Thyroid gland (tissue), 4 donors: ENCODE results near the gene LIN7A. TPM values are rescaled to one million over a fixed set of nuclear protein-coding genes. Genes with fewer than 3 reads are reported as not detected.
A peak's percentile ranks its signal among the peaks of the same experiment; 100 is the strongest.

ENCODE experiments used
- DNase-seq, 2 donors: peaks; one replicate each; pipeline ENCODE4 v3.0.0-alpha.2; 2019
- H3K27ac ChIP-seq, 3 donors: fragments of 200-600 bp; sonication (generic); 1 replicate in 2 of 3; 2 replicates in 1 of 3; pipeline ENCODE4 v1.5.1; 2016 to 2019; ENCODE audit warnings: mild to moderate bottlenecking in 1 of 3, moderate library complexity in 1 of 3
- H3K27me3 ChIP-seq: fragments of 200-600 bp; sonication (generic); one replicate; pipeline ENCODE4 v1.5.1; 2019
- H3K36me3 ChIP-seq, 2 donors: fragments of 200-600 bp; sonication (generic); one replicate each; pipeline ENCODE4 v1.5.1; 2016 to 2019
- H3K4me1 ChIP-seq, 2 donors: fragments of 200-600 bp; sonication (generic); one replicate each; pipeline ENCODE4 v1.5.1; 2017 to 2019
- H3K4me3 ChIP-seq, 3 donors: fragments of 200-600 bp; sonication (generic); replicated peaks in 1 of 3; 1 replicate in 2 of 3; 2 replicates in 1 of 3; pipeline ENCODE4 v1.5.1; 2016; ENCODE audit warnings: mild to moderate bottlenecking in 1 of 3
- H3K9me3 ChIP-seq: fragments of 200-600 bp; sonication (generic); one replicate; pipeline ENCODE4 v1.5.1; 2017
- CTCF ChIP-seq, 6 experiments: fragments of 200-600 bp in 3 of 6; fragments of 450-650 bp in 3 of 6; sonication (generic) in 3 of 6; IDR thresholded peaks; one replicate each; pipeline ENCODE4 v1.5.1; 2016 to 2019; ENCODE audit warnings: antibody characterized with exemption in 6 of 6, mild to moderate bottlenecking in 2 of 6, inconsistent platforms in 1 of 6, moderate library complexity in 1 of 6
- POLR2A ChIP-seq, 2 donors: fragments of 450-650 bp; IDR thresholded peaks; one replicate each; pipeline ENCODE4 v1.6.1; 2017; ENCODE audit warnings: antibody characterized with exemption in 2 of 2, mild to moderate bottlenecking in 2 of 2, moderate library complexity in 1 of 2
- WGBS, 2 donors: methylation state at CpG; one replicate each; pipeline ENCODE4 v1.1.5; 2017; 5-methylcytosine and 5-hydroxymethylcytosine counted together
- intact Hi-C: fragments of 100-400 bp; cut with DNase I; formaldehyde crosslinking; loops from one replicate; pipeline ENCODE4 v1.15.1; 2023
- total RNA-seq, 4 donors: library from RNA; depleted of rRNA; stranded (reverse); fragments of >200 nt; gene quantifications; one replicate each; pipeline ENCODE4 v1.2.3, GENCODE V29; 2016

Gene LIN7A
- total RNA-seq, 4 donors from 2014 or later = 7.9 to 21.4 (median 18.4) TPM

GRCh38 chr12:80834724-80835123, 103.0 kb downstream of the LIN7A start:
- Histone ChIP-seq H3K4me1 (peaks cover 26 to 27% of the 10 kb centered on the region in 2 donors), H3K27me3 (no peaks in the 10 kb centered on the region), H3K4me3 (no peak overlapping the region), H3K36me3 (no peaks in the 10 kb centered on the region), H3K9me3 (no peaks in the 10 kb centered on the region), H3K27ac (no peak overlapping the region)
- DNase-seq = no peak
- TF ChIP-seq CTCF (IDR thresholded peaks at IDR 0.05) (no peak), POLR2A (IDR thresholded peaks at IDR 0.05) (no peak)
- 4 to 44% methylated on average over 1 of the region's 1 CpG for WGBS, 2 donors
- intact Hi-C loops = no loop called here

DNA sequence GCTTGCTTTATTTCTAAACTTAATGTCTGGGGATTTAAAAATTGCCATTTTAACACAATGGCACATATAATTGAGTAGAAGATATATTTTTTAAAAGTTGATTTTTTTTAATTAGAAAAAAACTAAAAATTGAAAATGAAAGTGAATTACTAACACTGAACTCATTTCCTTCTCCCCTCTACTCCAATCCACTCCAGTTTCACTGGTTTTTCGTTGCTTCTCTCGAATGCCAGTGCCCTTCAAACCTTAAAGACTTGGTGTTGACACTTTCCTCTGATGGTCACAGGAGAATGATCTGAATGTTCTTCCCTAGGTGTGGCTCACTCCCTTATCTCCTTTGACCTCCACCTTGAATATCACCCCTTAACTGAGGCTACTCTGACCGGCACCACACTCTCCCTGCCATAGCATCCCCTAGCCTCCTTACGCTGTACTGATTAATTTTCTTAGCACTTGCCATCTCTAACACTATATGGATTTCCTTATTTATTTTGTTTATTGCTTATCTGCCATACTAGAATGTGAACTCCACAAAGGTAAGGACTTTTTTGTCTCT, 107.1 kb downstream of the LIN7A start:
- Histone ChIP-seq H3K27me3 (no peaks in the 10 kb centered on the region), H3K36me3 (no peaks in the 10 kb centered on the region), H3K4me1 (peaks cover 9 to 13% of the 10 kb centered on the region in 2 donors), H3K4me3 (no peak overlapping the region), H3K27ac (peak overlapping the region in 1 of 3 donors; percentile 40), H3K9me3 (no peaks in the 10 kb centered on the region)
- DNase-seq = no peak
- 88 to 91% methylated on average over 4 of the region's 4 CpGs for WGBS, 2 donors
- intact Hi-C loops = no loop called here
- TF ChIP-seq POLR2A (IDR thresholded peaks at IDR 0.05) (no peak), CTCF (IDR thresholded peaks at IDR 0.05) (no peak)

DNA sequence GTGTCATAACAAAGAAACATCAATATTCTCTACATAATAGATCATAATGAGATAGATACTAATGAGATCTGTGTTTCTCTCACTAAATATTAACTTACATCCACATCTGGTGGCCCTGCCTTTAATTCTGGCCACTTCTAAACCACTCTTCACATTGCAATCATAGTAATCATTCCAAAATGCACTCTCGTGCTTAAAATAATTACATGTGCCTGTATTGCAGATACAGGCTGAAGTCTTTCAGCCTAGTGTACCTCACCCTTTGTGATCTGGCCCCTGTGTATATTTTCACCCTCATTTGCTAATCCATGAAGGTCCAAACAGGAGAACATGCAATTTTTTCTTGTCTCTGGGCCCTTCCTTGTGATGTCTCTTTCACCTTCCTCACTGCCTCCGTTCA, 108.0 kb downstream of the LIN7A start:
- WGBS, 2 donors = 49 to 52% methylated on average over 2 of the region's 2 CpGs
- no peaks in the 10 kb centered on the region for H3K27me3 ChIP-seq
- no peak for TF ChIP-seq POLR2A (IDR thresholded peaks at IDR 0.05)
- TF ChIP-seq CTCF (IDR thresholded peaks at IDR 0.05) = no peak
- peaks cover 9 to 13% of the 10 kb centered on the region in 2 donors for H3K4me1 ChIP-seq
- peak overlapping the region in 1 of 3 donors; percentile 40 for H3K27ac ChIP-seq
- H3K9me3 ChIP-seq = no peaks in the 10 kb centered on the region
- intact Hi-C loops = no loop called here
- no peak overlapping the region for H3K4me3 ChIP-seq
- H3K36me3 ChIP-seq = no peaks in the 10 kb centered on the region
- DNase-seq = no peak

GRCh38 chr12:80825506-80825905, 112.2 kb downstream of the LIN7A start:
- intact Hi-C loops = no loop called here
- Histone ChIP-seq H3K27me3 (no peaks in the 10 kb centered on the region), H3K36me3 (no peaks in the 10 kb centered on the region), H3K9me3 (no peaks in the 10 kb centered on the region), H3K27ac (no peak overlapping the region), H3K4me3 (no peak overlapping the region), H3K4me1 (peaks cover 5 to 9% of the 10 kb centered on the region in 2 donors)
- TF ChIP-seq CTCF (IDR thresholded peaks at IDR 0.05) (no peak), POLR2A (IDR thresholded peaks at IDR 0.05) (no peak)
- no peak for DNase-seq
- 75 to 85% methylated on average over 2 of the region's 2 CpGs for WGBS, 2 donors

GRCh38 chr12:80823393-80823792, 114.3 kb downstream of the LIN7A start:
- Histone ChIP-seq H3K9me3 (no peaks in the 10 kb centered on the region), H3K27ac (no peak overlapping the region), H3K36me3 (no peaks in the 10 kb centered on the region), H3K4me1 (no peaks in the 10 kb centered on the region), H3K27me3 (no peaks in the 10 kb centered on the region), H3K4me3 (no peak overlapping the region)
- intact Hi-C loops = no loop called here
- no peak for DNase-seq
- 90 to 92% methylated on average over 3 of the region's 3 CpGs for WGBS, 2 donors
- no peak for TF ChIP-seq POLR2A (IDR thresholded peaks at IDR 0.05)
- TF ChIP-seq CTCF (IDR thresholded peaks at IDR 0.05) = no peak
